NCI-H1436 (cell line): ENCODE measurements around the gene ZFHX2.

Source experiments
- DNase-seq: peaks from one replicate; lab custom pipeline; 2025; lab: John Stamatoyannopoulos, UW

ZFHX2 gene

DNA sequence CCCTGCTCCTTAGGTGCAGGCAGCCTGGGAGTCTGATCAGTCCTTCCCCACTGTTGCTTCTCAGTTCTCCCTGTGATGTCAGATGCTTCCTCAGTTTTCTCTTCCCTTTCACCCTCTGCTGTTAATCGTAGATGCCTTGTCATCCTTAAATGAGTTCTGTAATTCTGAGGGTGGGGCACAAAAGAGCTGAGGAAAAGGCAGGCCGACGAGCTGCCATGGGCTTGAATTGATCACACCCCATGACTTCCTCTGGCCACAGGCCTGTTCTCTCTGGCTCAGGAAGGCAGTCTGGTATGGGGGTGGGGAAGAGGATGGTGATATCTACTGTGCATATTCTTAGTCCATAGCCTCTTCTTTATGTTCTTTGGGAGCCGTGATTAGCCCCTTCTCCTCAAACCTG is 21.3 kb upstream of the ZFHX2 start:
- DNase-seq: no peak

GRCh38 chr14:23572524-23572828 is 20.9 kb upstream of the ZFHX2 start:
- no peak for DNase-seq

- DNase-seq: no peak
Measured at GRCh38 chr14:23571701-23572523, 20.3 kb upstream of the ZFHX2 start.

DNA sequence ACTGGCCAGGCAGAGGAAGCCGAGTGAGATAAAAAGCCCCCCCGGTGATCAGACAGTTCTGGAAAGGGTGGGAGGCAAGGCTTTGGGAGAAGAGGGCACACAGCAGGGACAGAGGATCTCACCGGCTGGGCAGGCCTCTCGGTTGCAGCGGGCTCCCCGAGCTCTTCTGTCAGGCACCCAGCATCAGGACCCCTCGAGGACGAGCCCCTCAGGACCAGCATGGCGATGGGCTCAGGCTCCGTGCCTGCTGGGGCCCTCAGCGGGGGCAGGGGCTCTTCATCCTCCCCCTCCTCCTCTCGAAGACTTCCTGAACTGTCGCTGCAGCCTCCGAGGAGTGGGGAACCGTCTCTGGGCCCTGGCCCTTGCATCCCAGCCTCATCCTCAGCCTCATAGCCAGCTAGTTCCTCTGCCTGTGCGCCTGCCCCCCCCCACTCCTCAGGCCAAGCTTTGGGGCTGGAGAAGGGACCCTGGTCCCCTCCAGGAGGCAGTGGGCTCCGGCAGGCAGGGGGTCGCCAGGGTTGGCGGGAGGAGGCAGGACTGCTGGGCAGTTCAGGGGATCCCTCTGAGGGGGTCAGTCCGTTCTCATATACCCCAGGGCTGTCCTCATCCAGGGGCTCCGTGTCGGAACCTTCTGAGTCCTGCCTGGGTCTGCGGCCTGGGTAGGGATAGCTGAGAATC is 19.4 kb upstream of the ZFHX2 start:
- DNase-seq: no peak

- DNase-seq: peak; percentile 65
Measured at GRCh38 chr14:23569443-23570151, 18.0 kb upstream of the ZFHX2 start.

GRCh38 chr14:23568600-23569331 is 17.2 kb upstream of the ZFHX2 start:
- DNase-seq: peak; percentile 18

DNA sequence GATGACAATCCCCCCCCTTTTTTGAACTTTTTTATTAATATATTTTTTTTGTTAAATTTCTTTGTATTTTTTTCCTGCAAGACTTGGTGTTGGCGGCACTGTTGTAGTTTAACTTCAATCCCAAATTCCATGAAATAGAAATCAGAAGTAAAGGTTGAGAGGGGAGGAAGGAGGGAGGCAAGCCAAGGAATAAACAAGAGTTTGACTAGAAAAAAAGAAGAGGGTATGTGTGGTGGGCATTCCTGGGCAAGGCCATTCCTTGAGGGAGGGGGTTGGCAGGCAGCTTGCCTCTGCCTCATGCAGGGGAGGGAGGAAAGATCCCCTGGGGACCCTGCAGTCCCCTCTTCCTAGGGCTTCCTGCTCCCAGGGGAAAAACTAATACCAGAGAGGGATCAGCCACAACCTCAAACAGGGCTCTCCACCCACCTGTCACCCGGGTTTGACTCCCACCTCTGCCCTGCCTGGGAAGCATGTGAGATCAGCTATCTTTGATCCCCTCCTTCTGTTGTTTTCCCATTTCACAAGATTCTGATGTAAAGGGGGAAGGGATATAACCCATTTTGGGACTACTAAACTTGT is 16.5 kb upstream of the ZFHX2 start:
- DNase-seq: no peak

- peak; percentile 83 for DNase-seq
Measured at GRCh38 chr14:23567186-23568020, 15.8 kb upstream of the ZFHX2 start, which contains the start of gene AP1G2. TSS of gene AP1G2 (minus strand) at chr14:23567791. CDS start at chr14:23567314, 477 bp downstream.

DNA sequence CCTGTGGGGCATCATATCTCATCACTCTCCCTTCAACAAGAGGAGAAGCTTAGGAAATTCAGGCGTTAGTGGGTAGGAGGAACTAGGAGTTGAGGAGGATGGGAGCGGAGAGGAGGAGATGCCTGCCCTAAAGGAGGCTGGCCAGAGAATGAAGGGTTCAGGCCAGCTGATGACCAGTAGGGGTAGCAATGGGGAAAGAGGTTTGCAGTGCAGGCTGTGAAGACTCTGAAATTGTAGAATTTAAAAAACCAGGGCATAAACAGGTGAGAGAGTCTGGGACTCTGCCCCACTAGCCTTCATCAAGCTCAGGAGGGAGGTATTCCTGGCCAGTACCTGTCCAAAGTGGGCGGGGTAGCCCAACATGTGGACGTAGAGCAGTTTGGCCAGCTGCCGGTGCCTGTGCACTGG is 15.2 kb upstream of the ZFHX2 start:
- no peak for DNase-seq

DNA sequence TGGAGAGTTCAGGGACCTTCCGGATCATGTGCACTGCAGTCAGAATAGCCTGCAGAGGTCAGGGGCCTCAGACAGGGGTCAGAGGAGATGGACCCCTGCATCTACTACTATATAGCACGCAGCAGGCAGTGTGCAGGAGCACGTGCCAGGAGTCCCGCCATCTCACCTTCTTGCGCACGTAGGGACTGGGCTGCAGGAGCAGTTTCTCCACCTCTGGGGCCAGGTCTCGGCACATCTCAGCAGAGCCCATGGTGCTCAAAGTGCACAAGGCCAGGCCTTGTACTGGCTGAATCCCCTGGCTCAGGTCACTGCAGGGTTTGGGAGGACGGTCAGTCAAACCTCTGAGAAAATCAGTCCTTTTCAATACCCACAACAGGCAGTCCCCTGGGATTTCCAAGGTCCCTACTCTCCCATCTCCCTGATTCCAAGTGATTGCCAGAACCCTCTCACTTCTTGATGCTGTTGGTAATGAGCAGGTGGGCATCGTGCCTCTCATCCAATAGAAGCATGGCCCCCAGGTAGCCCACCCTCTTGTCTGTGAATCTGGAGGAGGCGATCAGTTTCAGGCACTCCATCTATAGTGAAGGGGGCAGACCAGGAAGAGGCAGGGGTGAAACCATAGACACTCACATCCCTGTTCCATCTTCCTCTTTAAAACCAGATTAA is 14.7 kb upstream of the ZFHX2 start:
- DNase-seq: no peak

DNA sequence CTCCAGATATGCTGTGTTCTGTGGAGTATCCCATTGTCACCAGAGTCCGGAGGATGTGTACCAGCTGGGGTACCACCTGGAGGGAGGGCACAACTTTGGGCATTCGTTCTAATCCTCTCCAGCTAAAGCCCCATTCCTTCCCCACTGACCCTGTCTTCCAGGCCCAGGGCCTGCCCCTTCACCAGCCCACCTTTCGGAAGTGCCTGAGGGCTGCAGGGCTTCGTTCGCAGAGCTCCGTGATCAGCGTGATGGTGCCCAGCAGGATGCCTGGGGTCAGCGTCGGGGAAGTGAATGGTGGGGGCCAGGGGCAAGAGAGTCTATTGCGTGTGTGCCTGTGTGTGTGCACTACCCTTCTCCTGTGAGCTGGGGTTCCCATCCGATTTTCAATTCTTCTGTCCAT is 14.1 kb upstream of the ZFHX2 start:
- no peak for DNase-seq

DNA sequence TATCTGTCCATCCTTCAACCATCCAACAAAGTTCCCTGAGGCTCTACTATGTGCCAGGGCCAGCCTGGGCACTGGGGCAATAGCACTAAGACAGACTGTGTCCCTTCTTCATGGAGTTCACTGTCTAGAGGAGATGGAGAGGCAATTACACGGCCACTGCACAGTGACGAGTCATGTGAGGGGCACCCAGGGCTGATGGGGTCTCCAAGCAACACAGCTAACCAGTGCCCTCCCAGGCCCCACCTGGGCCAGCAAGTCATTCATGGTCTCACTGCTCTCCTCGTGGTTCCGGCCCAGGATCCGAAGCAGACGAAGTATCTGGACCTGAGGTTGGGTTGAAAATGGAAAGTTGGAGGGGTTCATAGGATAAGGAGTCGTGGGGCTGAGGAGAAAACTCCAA is 13.3 kb upstream of the ZFHX2 start:
- DNase-seq: no peak

GRCh38 chr14:23564181-23564812 is 12.7 kb upstream of the ZFHX2 start:
- no peak for DNase-seq

DNA sequence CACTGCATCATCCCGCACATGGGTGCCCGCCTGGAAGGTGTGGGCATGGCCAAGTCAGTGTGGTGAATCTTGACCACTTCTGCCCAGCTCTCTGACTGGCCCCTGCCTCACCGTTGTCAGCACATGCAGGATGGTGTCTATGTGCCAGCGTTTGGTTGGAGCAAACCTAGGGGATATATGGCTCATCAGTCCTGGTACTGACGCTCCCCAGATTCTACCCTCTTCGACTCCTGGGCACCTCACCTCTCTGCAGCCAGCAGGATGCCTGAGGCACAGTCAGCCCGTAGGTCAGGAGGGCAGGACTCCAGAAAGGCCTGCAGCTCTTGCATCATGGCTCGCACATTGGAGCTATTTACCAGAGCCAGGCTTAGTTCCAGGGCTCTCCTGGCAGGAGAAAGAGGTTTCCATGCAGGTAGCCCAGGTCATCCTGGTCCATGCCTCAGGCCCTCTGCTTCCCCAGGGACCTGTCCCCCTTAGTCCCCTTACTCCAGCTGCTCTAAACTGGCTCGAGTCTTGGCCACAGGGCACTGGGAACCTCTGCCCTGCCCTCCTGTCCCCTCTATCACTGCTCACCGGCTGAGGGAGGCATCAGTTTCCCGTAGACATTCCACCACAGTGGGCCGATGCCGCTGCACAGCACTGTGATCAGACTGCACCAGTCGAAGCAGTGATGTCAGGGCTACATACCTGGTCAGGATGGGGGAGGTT is 12.1 kb upstream of the ZFHX2 start:
- DNase-seq: no peak

- DNase-seq: peak; percentile 62
Measured at GRCh38 chr14:23562822-23563472, 11.4 kb upstream of the ZFHX2 start.

- DNase-seq: no peak
Measured at GRCh38 chr14:23561873-23562821, 10.6 kb upstream of the ZFHX2 start.

DNA sequence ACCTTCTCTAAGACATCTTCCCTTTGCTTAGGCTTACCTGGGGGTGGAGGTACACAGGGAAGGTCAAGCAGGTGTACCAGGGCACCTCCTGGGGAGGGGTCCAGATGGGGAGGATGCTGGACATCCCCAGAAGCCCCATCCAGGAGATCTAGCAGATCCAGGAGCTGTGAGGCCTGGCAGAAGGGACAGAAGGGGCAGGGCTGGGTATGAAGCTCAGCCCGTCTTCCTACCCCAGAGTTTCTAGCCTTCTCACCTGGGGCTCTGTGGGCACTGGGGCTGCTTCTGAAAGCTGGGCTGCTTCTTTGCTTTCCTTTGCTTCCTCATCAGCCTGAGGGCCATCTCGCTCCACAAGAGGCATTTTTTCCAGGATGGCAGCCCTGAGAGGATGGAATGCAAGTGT is 9.7 kb upstream of the ZFHX2 start:
- no peak for DNase-seq
